Trophoblast cell (in vitro differentiated cells and primary cell): ENCODE results near the gene MARCHF2.

Source experiments
- DNase-seq, 2 donors: peaks; one replicate each; pipeline ENCODE4 v3.0.0-alpha.2; 2016
- H2AFZ ChIP-seq: 2 replicates; pipeline ENCODE4 v1.6.1; 2013; ENCODE audit warnings: low read length, moderate library complexity, mild to moderate bottlenecking; ENCODE audit not compliant: insufficient read depth, poor library complexity
- H2AK5ac ChIP-seq: 2 replicates; pipeline ENCODE4 v1.6.1; 2013; ENCODE audit warnings: mild to moderate bottlenecking, low read length
- H2BK120ac ChIP-seq: 2 replicates; pipeline ENCODE4 v1.6.1; 2013; ENCODE audit warnings: low read length, mild to moderate bottlenecking, moderate library complexity; ENCODE audit not compliant: insufficient read depth, poor library complexity
- H2BK12ac ChIP-seq: 2 replicates; pipeline ENCODE4 v1.6.1; 2013; ENCODE audit warnings: mild to moderate bottlenecking, low read length, moderate library complexity
- H2BK5ac ChIP-seq: 2 replicates; pipeline ENCODE4 v1.6.1; 2013; ENCODE audit warnings: low read length, low read depth, moderate library complexity, mild to moderate bottlenecking; ENCODE audit not compliant: poor library complexity
- H3K14ac ChIP-seq: 2 replicates; pipeline ENCODE4 v1.6.1; 2013; ENCODE audit warnings: mild to moderate bottlenecking, low read length
- H3K18ac ChIP-seq: 2 replicates; pipeline ENCODE4 v1.6.1; 2013; ENCODE audit warnings: mild to moderate bottlenecking, low read length
- H3K23ac ChIP-seq: 2 replicates; pipeline ENCODE4 v1.6.1; 2013; ENCODE audit warnings: low read length
- H3K27ac ChIP-seq: 2 replicates; pipeline ENCODE4 v1.5.1; 2013; ENCODE audit warnings: low read depth, mild to moderate bottlenecking, inconsistent platforms, low read length, moderate library complexity
- H3K27me3 ChIP-seq: 2 replicates; pipeline ENCODE4 v1.6.1; 2013; ENCODE audit warnings: inconsistent platforms, mild to moderate bottlenecking, low read length, moderate library complexity; ENCODE audit not compliant: insufficient read depth
- H3K36me3 ChIP-seq, 2 experiments: 1 replicate in 1 of 2; 2 replicates in 1 of 2; pipeline ENCODE4 v1.6.1; 2013; ENCODE audit warnings: low read length in 2 of 2, mild to moderate bottlenecking in 2 of 2, moderate library complexity in 1 of 2; ENCODE audit not compliant: insufficient read depth in 2 of 2, control insufficient read depth in 1 of 2
- H3K4ac ChIP-seq: 2 replicates; pipeline ENCODE4 v1.6.1; 2013; ENCODE audit warnings: low read depth, mild to moderate bottlenecking, low read length, moderate library complexity
- H3K4me1 ChIP-seq, 2 experiments: 1 replicate in 1 of 2; 2 replicates in 1 of 2; pipeline ENCODE4 v1.6.1; 2013; ENCODE audit warnings: low read length in 2 of 2, mild to moderate bottlenecking in 2 of 2, moderate library complexity in 1 of 2; ENCODE audit not compliant: insufficient read depth in 2 of 2, control insufficient read depth in 1 of 2
- H3K4me2 ChIP-seq: 2 replicates; pipeline ENCODE4 v1.6.1; 2013; ENCODE audit warnings: inconsistent platforms, mild to moderate bottlenecking, low read length, moderate library complexity
- H3K4me3 ChIP-seq: 2 replicates; pipeline ENCODE4 v1.5.1; 2013; ENCODE audit warnings: mild to moderate bottlenecking, low read depth, low read length, inconsistent platforms
- H3K79me1 ChIP-seq: one replicate; pipeline ENCODE4 v1.6.1; 2013; ENCODE audit warnings: low read length
- H3K79me2 ChIP-seq: 2 replicates; pipeline ENCODE4 v1.6.1; 2013; ENCODE audit warnings: low read length, mild to moderate bottlenecking; ENCODE audit not compliant: control insufficient read depth, insufficient read depth, poor library complexity
- H3K9ac ChIP-seq: 2 replicates; pipeline ENCODE4 v1.6.1; 2013; ENCODE audit warnings: mild to moderate bottlenecking, low read length
- H3K9me3 ChIP-seq: 2 replicates; pipeline ENCODE4 v1.6.1; 2013; ENCODE audit warnings: low read depth, mild to moderate bottlenecking, control low read depth, inconsistent platforms, low read length; ENCODE audit not compliant: insufficient read depth
- H4K12ac ChIP-seq: 2 replicates; pipeline ENCODE4 v1.6.1; 2013; ENCODE audit warnings: low read depth, mild to moderate bottlenecking, low read length, moderate library complexity
- H4K8ac ChIP-seq: 2 replicates; pipeline ENCODE4 v1.6.1; 2013; ENCODE audit warnings: low read depth, mild to moderate bottlenecking, low read length, moderate library complexity
- H4K91ac ChIP-seq: one replicate; pipeline ENCODE4 v1.6.1; 2013; ENCODE audit warnings: low read depth, mild to moderate bottlenecking, low read length, moderate library complexity
- WGBS: extraction: QIAGEN DNeasy Blood & Tissue Kit; methylation state at CpG from one replicate; pipeline ENCODE4 v1.1.7; 2013; ENCODE audit warnings: missing lambda C conversion rate; ENCODE audit not compliant: insufficient read length, insufficient coverage; ENCODE audit errors: extremely low coverage; 5-methylcytosine and 5-hydroxymethylcytosine counted together

The MARCHF2 gene

GRCh38 chr19:8366961-8367326 is 46.2 kb upstream of the MARCHF2 start:
- no CpG with 5 or more reads among the region's 13 CpGs for WGBS
- Histone ChIP-seq H3K36me3 (peaks cover 0 to 4% of the 10 kb centered on the region in 2 experiments), H3K27me3 (peaks cover 6% of the 10 kb centered on the region), H3K27ac (peak overlapping the region; percentile 2), H3K9ac (no peak overlapping the region), H3K4me1 (peaks cover 23 to 27% of the 10 kb centered on the region in 2 experiments), H2BK5ac (peak overlapping the region; percentile 15), H3K14ac (peak overlapping the region; percentile 49), H3K18ac (peak overlapping the region; percentile 43), H4K8ac (peak overlapping the region; percentile 14), H3K79me2 (peaks cover 3% of the 10 kb centered on the region), H4K12ac (no peak overlapping the region), H3K23ac (no peak overlapping the region), H3K79me1 (peaks cover 10% of the 10 kb centered on the region), H3K4me3 (no peak overlapping the region), H3K4me2 (peak overlapping the region; percentile 25), H2BK120ac (peak overlapping the region; percentile 25), H2BK12ac (peak overlapping the region; percentile 67), H2AK5ac (peak overlapping the region; percentile 36), H2AFZ (no peak overlapping the region), H4K91ac (peak overlapping the region; percentile 65), H3K9me3 (peaks cover 12% of the 10 kb centered on the region), H3K4ac (peak overlapping the region; percentile 18)
- DNase-seq: peak in 1 of 2 donors; percentile 50

- peak overlapping the region; percentile 49 for H3K14ac ChIP-seq
These were observed 45.6 kb upstream of the MARCHF2 start for GRCh38 chr19:8367327-8368001.

GRCh38 chr19:8370176-8371010 is 42.7 kb upstream of the MARCHF2 start:
- Histone ChIP-seq H3K27me3 (no peaks in the 10 kb centered on the region), H3K9me3 (peaks cover 9% of the 10 kb centered on the region), H2AFZ (no peak overlapping the region), H4K12ac (no peak overlapping the region), H2BK12ac (no peak overlapping the region), H4K91ac (peak overlapping the region; percentile 4), H3K23ac (no peak overlapping the region), H2AK5ac (no peak overlapping the region), H3K36me3 (peaks cover 4 to 8% of the 10 kb centered on the region in 2 experiments), H2BK120ac (no peak overlapping the region), H3K4ac (no peak overlapping the region), H3K18ac (no peak overlapping the region), H3K4me2 (no peak overlapping the region), H4K8ac (no peak overlapping the region), H3K27ac (no peak overlapping the region), H3K4me1 (peaks cover 18 to 19% of the 10 kb centered on the region in 2 experiments), H3K79me1 (peaks cover 5% of the 10 kb centered on the region), H3K4me3 (no peak overlapping the region), H3K9ac (no peak overlapping the region), H3K79me2 (peaks cover 3% of the 10 kb centered on the region), H2BK5ac (no peak overlapping the region), H3K14ac (no peak overlapping the region)
- WGBS: no CpG with 5 or more reads among the region's 19 CpGs
- peak; percentile 71 to 72 for DNase-seq

More at GRCh38 chr19:8367327-8368001, 45.6 kb upstream of the MARCHF2 start:
- Histone ChIP-seq H3K79me2 (peaks cover 3% of the 10 kb centered on the region), H3K4me3 (no peak overlapping the region), H3K4ac (no peak overlapping the region), H3K18ac (peak overlapping the region; percentile 43), H3K27ac (peak overlapping the region; percentile 2), H3K27me3 (peaks cover 6% of the 10 kb centered on the region), H4K91ac (peak overlapping the region; percentile 65), H4K12ac (no peak overlapping the region), H3K9ac (no peak overlapping the region), H2AK5ac (peak overlapping the region; percentile 36), H3K36me3 (peaks cover 0 to 4% of the 10 kb centered on the region in 2 experiments), H2AFZ (no peak overlapping the region), H4K8ac (peak overlapping the region; percentile 14), H2BK120ac (peak overlapping the region; percentile 78), H3K4me1 (peaks cover 21 to 27% of the 10 kb centered on the region in 2 experiments), H3K23ac (no peak overlapping the region), H3K79me1 (peaks cover 10% of the 10 kb centered on the region), H3K9me3 (peaks cover 12% of the 10 kb centered on the region), H2BK12ac (peak overlapping the region; percentile 67), H3K4me2 (peak overlapping the region; percentile 25), H2BK5ac (peak overlapping the region; percentile 15)
- no CpG with 5 or more reads among the region's 23 CpGs for WGBS
- peak; percentile 98 for DNase-seq

GRCh38 chr19:8371011-8371804 is 41.9 kb upstream of the MARCHF2 start:
- peak overlapping the region; percentile 13 for H2BK12ac ChIP-seq
- no peak overlapping the region for H2BK120ac ChIP-seq
- H3K79me1 ChIP-seq: peaks cover 5% of the 10 kb centered on the region
- no peak overlapping the region for H4K8ac ChIP-seq
- H3K4me2 ChIP-seq: no peak overlapping the region
- H3K27ac ChIP-seq: no peak overlapping the region
- H2AFZ ChIP-seq: no peak overlapping the region
- no peak overlapping the region for H3K14ac ChIP-seq
- peaks cover 18 to 19% of the 10 kb centered on the region in 2 experiments for H3K4me1 ChIP-seq
- H2BK5ac ChIP-seq: no peak overlapping the region
- H3K23ac ChIP-seq: no peak overlapping the region
- no peak overlapping the region for H3K9ac ChIP-seq
- H3K4me3 ChIP-seq: peak overlapping the region; percentile 5
- peaks cover 6% of the 10 kb centered on the region for H3K9me3 ChIP-seq
- H3K18ac ChIP-seq: no peak overlapping the region
- H4K91ac ChIP-seq: no peak overlapping the region
- H2AK5ac ChIP-seq: peak overlapping the region; percentile 45
- no CpG with 5 or more reads among the region's 28 CpGs for WGBS
- no peaks in the 10 kb centered on the region for H3K27me3 ChIP-seq
- peaks cover 3% of the 10 kb centered on the region for H3K79me2 ChIP-seq
- peaks cover 4 to 8% of the 10 kb centered on the region in 2 experiments for H3K36me3 ChIP-seq
- no peak overlapping the region for H4K12ac ChIP-seq
- no peak for DNase-seq
- H3K4ac ChIP-seq: no peak overlapping the region
